CD14-positive monocyte (primary cell): ENCODE results near the gene CHST11. TPM values are rescaled to one million over a fixed set of nuclear protein-coding genes. Genes with fewer than 3 reads are reported as not detected.
A peak's percentile ranks its signal among the peaks of the same experiment; 100 is the strongest.

Experiments used
- DNase-seq, 3 donors: peaks; one replicate each; pipeline ENCODE4 v3.0.0-alpha.2; 2011 to 2022
- H2AFZ ChIP-seq: 2 replicates; pipeline ENCODE4 v1.6.0; 2012; ENCODE audit warnings: mild to moderate bottlenecking, low read depth, low read length, inconsistent platforms; ENCODE audit not compliant: insufficient read depth, poor library complexity, severe bottlenecking
- H3K27ac ChIP-seq, 2 donors: 1 replicate in 1 of 2; 2 replicates in 1 of 2; pipeline ENCODE4 v1.5.1; 2012 to 2013; ENCODE audit warnings: low read length in 2 of 2, control low read depth in 1 of 2, inconsistent platforms in 1 of 2, low read depth in 1 of 2, mild to moderate bottlenecking in 1 of 2
- H3K27me3 ChIP-seq, 2 donors: one replicate each; pipeline versions ENCODE4 v1.6.0 to v1.6.1; 2011 to 2013; ENCODE audit warnings: low read length in 2 of 2; ENCODE audit not compliant: control insufficient read depth in 2 of 2, insufficient read depth in 2 of 2
- H3K36me3 ChIP-seq, 2 donors: replicated peaks in 1 of 2; 1 replicate in 1 of 2; 2 replicates in 1 of 2; pipeline versions ENCODE4 v1.5.1 to v1.6.1; 2012 to 2013; ENCODE audit warnings: low read length in 2 of 2, control low read depth in 1 of 2, inconsistent platforms in 1 of 2, mild to moderate bottlenecking in 1 of 2; ENCODE audit not compliant: insufficient read depth in 2 of 2, control insufficient read depth in 1 of 2
- H3K4me1 ChIP-seq, 2 donors: 1 replicate in 1 of 2; 2 replicates in 1 of 2; pipeline versions ENCODE4 v1.5.1 to v1.6.1; 2012 to 2013; ENCODE audit warnings: low read length in 2 of 2, control low read depth in 1 of 2, inconsistent platforms in 1 of 2, mild to moderate bottlenecking in 1 of 2, moderate library complexity in 1 of 2; ENCODE audit not compliant: insufficient read depth in 2 of 2, control insufficient read depth in 1 of 2
- H3K4me2 ChIP-seq: replicated peaks from 2 replicates; pipeline ENCODE3; 2012; ENCODE audit warnings: low read length, moderate library complexity, mild to moderate bottlenecking; ENCODE audit not compliant: poor library complexity, severe bottlenecking; ENCODE audit errors: extremely low read depth
- H3K4me3 ChIP-seq, 3 experiments: fragments of 200-600 bp in 1 of 3; sonication (generic) in 1 of 3; replicated peaks in 1 of 3; 1 replicate in 2 of 3; 2 replicates in 1 of 3; pipeline ENCODE4 v1.5.1; 2011 to 2013; ENCODE audit warnings: low read length in 3 of 3, mild to moderate bottlenecking in 3 of 3, control low read depth in 2 of 3, low read depth in 2 of 3, inconsistent platforms in 1 of 3, moderate library complexity in 1 of 3
- H3K79me2 ChIP-seq: 2 replicates; pipeline ENCODE4 v1.6.0; 2012; ENCODE audit warnings: mild to moderate bottlenecking, control low read depth, inconsistent platforms, low read length, moderate library complexity; ENCODE audit not compliant: insufficient read depth
- H3K9ac ChIP-seq: 2 replicates; pipeline ENCODE4 v1.6.0; 2017; ENCODE audit warnings: low read length, mild to moderate bottlenecking; ENCODE audit not compliant: insufficient read depth, poor library complexity, severe bottlenecking
- H3K9me3 ChIP-seq, 2 donors: replicated peaks in 1 of 2; 1 replicate in 1 of 2; 2 replicates in 1 of 2; pipeline versions ENCODE4 v1.5.1 to v1.6.1; 2012 to 2013; ENCODE audit warnings: low read length in 2 of 2, control low read depth in 1 of 2; ENCODE audit not compliant: control insufficient read depth in 1 of 2, insufficient read depth in 1 of 2
- H4K20me1 ChIP-seq: 2 replicates; pipeline ENCODE4 v1.6.0; 2012; ENCODE audit warnings: mild to moderate bottlenecking, low read length, control low read depth, moderate library complexity; ENCODE audit not compliant: insufficient read depth
- H3K27ac Mint-ChIP-seq, 7 donors: one replicate each; pipeline ENCODE4 v1.8.0; 2020; ENCODE audit warnings: mild to moderate bottlenecking in 7 of 7, mixed read lengths in 7 of 7, moderate library complexity in 6 of 7, inconsistent platforms in 2 of 7
- H3K27me3 Mint-ChIP-seq, 3 donors: one replicate each; pipeline ENCODE4 v1.8.0; 2021 to 2022; ENCODE audit warnings: low read depth in 3 of 3, mild to moderate bottlenecking in 3 of 3, mixed read lengths in 3 of 3, moderate library complexity in 3 of 3, inconsistent platforms in 1 of 3
- H3K36me3 Mint-ChIP-seq, 2 donors: one replicate each; pipeline ENCODE4 v1.8.0; 2020; ENCODE audit warnings: mixed read lengths in 2 of 2, inconsistent platforms in 1 of 2, mild to moderate bottlenecking in 1 of 2
- H3K4me1 Mint-ChIP-seq: one replicate; pipeline ENCODE4 v1.8.0; 2020; ENCODE audit warnings: mild to moderate bottlenecking, mixed read lengths
- H3K4me3 Mint-ChIP-seq, 2 donors: one replicate each; pipeline ENCODE4 v1.8.0; 2020; ENCODE audit warnings: mild to moderate bottlenecking in 2 of 2, mixed read lengths in 2 of 2, moderate library complexity in 1 of 2
- H3K9me3 Mint-ChIP-seq, 7 donors: one replicate each; pipeline ENCODE4 v1.8.0; 2020 to 2022; ENCODE audit warnings: mixed read lengths in 7 of 7, mild to moderate bottlenecking in 6 of 7, moderate library complexity in 6 of 7, inconsistent platforms in 2 of 7
- WGBS: methylation state at CpG from one replicate; pipeline ENCODE4 v1.1.5; 2013; ENCODE audit warnings: missing lambda C conversion rate; ENCODE audit not compliant: insufficient coverage; 5-methylcytosine and 5-hydroxymethylcytosine counted together
- intact Hi-C, 2 donors: fragments of 100-400 bp; cut with micrococcal nuclease; formaldehyde crosslinking; loops; one replicate each; pipeline versions ENCODE4 v1.15.0 to v1.15.1; 2023
- polyA plus RNA-seq, 3 donors: library from polyadenylated mRNA; depleted of rRNA in 1 of 3; unstranded in 2 of 3; stranded (reverse) in 1 of 3; fragments of 300-500 nt in 2 of 3; fragments of >200 nt in 1 of 3; fragmentation: Illumina TruSeq in 2 of 3; gene quantifications; 1 replicate in 2 of 3; 2 replicates in 1 of 3; pipeline ENCODE4 v1.2.3, GENCODE V29; 2012 to 2021
- TF ChIP-seq, protein P1 (sequence below): fragments of 200-600 bp; IDR thresholded peaks from one replicate; pipeline ENCODE4 v1.8.0; 2022; ENCODE audit warnings: antibody characterized with exemption, mild to moderate bottlenecking

The CHST11 gene
- polyA plus RNA-seq, 3 donors = 44.4 to 66.6 (median 48.4) TPM

DNA sequence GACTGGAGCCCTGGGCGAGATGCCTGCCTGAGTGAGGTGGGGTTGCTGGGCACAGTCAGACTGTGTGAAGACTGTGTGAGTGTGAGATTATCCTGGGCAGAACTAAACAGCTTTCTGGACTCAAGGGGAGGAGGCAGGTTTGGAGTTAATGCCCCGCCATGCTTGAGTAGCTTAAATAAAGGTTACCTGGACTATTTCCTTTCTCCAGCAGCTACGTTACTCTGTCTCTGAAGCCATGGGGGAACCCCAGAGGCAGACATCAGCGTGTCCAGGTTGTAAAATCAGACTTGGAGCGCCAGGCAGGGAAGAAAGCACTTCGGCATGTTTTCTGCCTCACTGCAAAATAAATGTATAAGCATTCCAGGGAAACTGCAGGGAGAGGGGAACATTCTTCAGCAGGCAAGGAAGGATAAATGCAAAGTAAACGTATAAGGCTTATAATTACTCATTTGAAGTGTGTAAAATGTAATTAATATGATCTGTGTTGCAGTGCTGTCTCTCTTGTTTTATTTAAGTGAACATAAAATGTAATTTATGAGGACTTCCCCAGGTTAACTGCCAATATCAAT lies 129.7 kb downstream of the CHST11 start:
- no peak for DNase-seq
- Histone ChIP-seq H3K4me2 (no peak overlapping the region), H2AFZ (no peak overlapping the region), H3K9ac (no peak overlapping the region), H3K4me1 (no peaks in the 10 kb centered on the region), H3K36me3 (peaks cover 0 to 22% of the 10 kb centered on the region in 2 donors), H3K27me3 (no peaks in the 10 kb centered on the region), H3K79me2 (peaks cover 98% of the 10 kb centered on the region), H3K27ac (peak overlapping the region in 1 of 2 donors; percentile 38), H3K4me3 (no peak overlapping the region), H4K20me1 (peaks cover 97% of the 10 kb centered on the region), H3K9me3 (no peaks in the 10 kb centered on the region)
- intact Hi-C loops = no loop called here
- H3K27me3 Mint-ChIP-seq = peaks cover 0 to 2% (median 0%) of the 10 kb centered on the region in 3 donors
- peaks cover 0 to 2% (median 0%) of the 10 kb centered on the region in 7 donors for H3K9me3 Mint-ChIP-seq
- TF ChIP-seq, protein P1, sequence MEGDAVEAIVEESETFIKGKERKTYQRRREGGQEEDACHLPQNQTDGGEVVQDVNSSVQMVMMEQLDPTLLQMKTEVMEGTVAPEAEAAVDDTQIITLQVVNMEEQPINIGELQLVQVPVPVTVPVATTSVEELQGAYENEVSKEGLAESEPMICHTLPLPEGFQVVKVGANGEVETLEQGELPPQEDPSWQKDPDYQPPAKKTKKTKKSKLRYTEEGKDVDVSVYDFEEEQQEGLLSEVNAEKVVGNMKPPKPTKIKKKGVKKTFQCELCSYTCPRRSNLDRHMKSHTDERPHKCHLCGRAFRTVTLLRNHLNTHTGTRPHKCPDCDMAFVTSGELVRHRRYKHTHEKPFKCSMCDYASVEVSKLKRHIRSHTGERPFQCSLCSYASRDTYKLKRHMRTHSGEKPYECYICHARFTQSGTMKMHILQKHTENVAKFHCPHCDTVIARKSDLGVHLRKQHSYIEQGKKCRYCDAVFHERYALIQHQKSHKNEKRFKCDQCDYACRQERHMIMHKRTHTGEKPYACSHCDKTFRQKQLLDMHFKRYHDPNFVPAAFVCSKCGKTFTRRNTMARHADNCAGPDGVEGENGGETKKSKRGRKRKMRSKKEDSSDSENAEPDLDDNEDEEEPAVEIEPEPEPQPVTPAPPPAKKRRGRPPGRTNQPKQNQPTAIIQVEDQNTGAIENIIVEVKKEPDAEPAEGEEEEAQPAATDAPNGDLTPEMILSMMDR = no peak
- peaks cover 44% of the 10 kb centered on the region for H3K4me1 Mint-ChIP-seq
- 85% methylated on average over 4 of the region's 7 CpGs for WGBS
- peaks cover 19 to 21% of the 10 kb centered on the region in 2 donors for H3K36me3 Mint-ChIP-seq
- H3K27ac Mint-ChIP-seq = peak overlapping the region in 2 of 7 donors; percentile 18 to 71
- H3K4me3 Mint-ChIP-seq = no peak overlapping the region

DNA sequence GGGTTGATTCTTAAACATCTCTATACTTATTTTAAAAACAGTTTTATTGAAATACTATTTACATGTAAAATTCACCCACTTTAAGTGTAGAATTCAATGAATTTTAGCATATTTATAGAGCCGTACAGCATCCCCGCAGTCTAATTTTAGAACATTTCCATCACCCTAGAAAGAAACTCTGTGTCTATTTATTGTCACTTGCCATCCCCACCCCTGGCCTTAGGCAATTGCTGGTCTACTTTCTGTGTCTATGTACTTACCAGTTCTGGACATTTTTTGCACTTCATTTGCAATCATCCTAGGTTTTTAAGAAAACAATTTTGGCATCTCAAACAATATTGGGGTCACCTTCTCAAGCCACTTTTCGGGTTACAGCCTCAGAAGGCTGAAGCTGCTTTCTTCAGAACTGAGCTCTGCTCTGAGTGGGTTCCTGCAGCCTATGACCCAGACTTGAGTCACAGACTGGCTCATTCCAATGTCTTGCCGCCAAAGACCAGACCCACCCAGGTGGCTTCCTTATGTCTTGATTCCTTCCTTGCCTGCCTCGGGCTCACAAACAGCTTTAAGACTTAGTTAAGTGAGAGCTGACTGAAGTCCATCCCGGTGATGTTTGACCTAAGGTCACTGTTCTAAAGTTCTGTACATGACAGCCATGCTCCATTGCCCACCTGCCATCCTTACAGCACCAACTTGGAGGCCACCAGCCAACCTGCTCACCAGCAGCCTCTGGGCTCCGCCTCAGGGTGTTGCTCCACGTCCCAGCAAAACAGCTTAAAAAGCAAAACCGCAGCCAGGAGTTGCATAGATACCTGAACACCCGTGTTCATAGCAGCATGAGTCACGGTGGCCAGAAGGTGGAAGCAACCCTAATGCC lies 131.5 kb downstream of the CHST11 start:
- TF ChIP-seq, protein P1 = no peak
- no peaks in the 10 kb centered on the region for H3K27me3 ChIP-seq
- H3K4me2 ChIP-seq = no peak overlapping the region
- no peak overlapping the region for H3K4me3 Mint-ChIP-seq
- no peak overlapping the region for H2AFZ ChIP-seq
- H3K36me3 ChIP-seq = peaks cover 0 to 18% of the 10 kb centered on the region in 2 donors
- no peaks in the 10 kb centered on the region for H3K4me1 ChIP-seq
- intact Hi-C loops = no loop called here
- no peaks in the 10 kb centered on the region for H3K9me3 ChIP-seq
- DNase-seq = no peak
- no peak overlapping the region for H3K9ac ChIP-seq
- 94% methylated on average over 10 of the region's 11 CpGs for WGBS
- H3K27ac Mint-ChIP-seq = peak overlapping the region in 3 of 7 donors; percentile 15 to 69 (median 57)
- no peak overlapping the region for H3K4me3 ChIP-seq
- H3K79me2 ChIP-seq = peaks cover 98% of the 10 kb centered on the region
- peaks cover 29% of the 10 kb centered on the region for H3K4me1 Mint-ChIP-seq
- H4K20me1 ChIP-seq = peaks cover 97% of the 10 kb centered on the region
- H3K27ac ChIP-seq = no peak overlapping the region
- no peaks in the 10 kb centered on the region for H3K27me3 Mint-ChIP-seq
- H3K36me3 Mint-ChIP-seq = peaks cover 19 to 21% of the 10 kb centered on the region in 2 donors
- peaks cover 0 to 2% (median 0%) of the 10 kb centered on the region in 7 donors for H3K9me3 Mint-ChIP-seq
